ENCODE measurements around the gene TMEM98. TPM values are rescaled to one million over a fixed set of nuclear protein-coding genes. Genes with fewer than 3 reads are reported as not detected.

Gene TMEM98
- total RNA-seq, 4 donors from 2014 or later: 44.6 to 193 (median 80.3) TPM

DNA sequence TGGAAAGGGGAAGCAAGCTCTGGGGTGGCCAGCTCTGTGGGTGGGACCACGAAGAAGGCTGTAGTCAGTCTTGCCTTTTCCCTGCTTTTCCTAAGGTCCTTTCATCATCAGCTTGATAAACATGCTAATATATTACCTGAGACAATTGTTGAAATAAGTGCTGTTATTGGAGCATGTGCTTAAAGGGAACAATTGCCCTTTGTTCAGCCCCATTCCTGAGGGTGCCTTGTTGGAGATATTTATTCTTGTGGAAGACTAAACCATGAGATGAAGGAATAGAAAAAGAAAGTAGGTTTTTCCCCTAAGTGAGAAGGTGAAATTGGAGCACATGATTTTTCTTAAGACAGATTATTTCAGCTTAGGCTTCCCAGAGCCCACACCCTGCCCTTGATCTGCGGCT is 7.8 kb downstream of the TMEM98 start:
- DNase-seq (ENCODE audit: low spot score): no peak
- ATAC-seq (ENCODE audit: low FRiP score): no peak
- TF ChIP-seq, protein P1, sequence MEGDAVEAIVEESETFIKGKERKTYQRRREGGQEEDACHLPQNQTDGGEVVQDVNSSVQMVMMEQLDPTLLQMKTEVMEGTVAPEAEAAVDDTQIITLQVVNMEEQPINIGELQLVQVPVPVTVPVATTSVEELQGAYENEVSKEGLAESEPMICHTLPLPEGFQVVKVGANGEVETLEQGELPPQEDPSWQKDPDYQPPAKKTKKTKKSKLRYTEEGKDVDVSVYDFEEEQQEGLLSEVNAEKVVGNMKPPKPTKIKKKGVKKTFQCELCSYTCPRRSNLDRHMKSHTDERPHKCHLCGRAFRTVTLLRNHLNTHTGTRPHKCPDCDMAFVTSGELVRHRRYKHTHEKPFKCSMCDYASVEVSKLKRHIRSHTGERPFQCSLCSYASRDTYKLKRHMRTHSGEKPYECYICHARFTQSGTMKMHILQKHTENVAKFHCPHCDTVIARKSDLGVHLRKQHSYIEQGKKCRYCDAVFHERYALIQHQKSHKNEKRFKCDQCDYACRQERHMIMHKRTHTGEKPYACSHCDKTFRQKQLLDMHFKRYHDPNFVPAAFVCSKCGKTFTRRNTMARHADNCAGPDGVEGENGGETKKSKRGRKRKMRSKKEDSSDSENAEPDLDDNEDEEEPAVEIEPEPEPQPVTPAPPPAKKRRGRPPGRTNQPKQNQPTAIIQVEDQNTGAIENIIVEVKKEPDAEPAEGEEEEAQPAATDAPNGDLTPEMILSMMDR (IDR thresholded peaks at IDR 0.05): no peak

DNA sequence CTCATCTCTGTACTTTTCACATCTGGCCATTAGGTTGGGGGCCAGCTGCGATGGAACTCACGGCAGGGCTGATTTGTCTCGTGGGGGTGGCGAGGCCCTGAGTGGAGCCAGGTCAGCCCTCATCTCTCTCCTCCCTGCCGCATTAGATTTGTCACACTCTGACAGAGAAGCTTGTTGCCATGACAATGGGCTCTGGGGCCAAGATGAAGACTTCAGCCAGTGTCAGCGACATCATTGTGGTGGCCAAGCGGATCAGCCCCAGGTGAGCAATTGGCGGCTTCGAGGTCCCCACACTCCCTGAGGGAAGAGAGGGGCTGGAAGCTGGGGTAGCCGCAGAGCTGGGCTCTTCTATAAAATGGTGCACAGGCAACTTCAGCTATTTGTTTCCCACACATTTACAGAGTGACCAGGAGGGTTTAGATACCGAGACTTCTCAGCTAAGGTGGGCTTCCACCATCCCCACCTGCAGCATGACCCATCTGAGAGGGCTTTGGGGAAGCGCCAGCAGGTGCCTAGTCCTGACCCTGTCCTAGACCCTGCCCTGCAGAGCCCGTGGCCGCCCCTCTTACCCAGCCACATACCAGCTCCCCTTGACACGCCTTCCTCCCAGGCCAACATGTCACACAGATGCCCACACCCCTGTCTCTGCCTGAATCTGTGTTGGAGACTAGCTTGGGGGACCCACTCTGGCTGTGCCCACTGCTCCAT is 8.4 kb downstream of the TMEM98 start:
- DNase-seq (ENCODE audit: low spot score): no peak
- TF ChIP-seq, protein P1 (IDR thresholded peaks at IDR 0.05): no peak
- no peak for ATAC-seq (ENCODE audit: low FRiP score)

DNA sequence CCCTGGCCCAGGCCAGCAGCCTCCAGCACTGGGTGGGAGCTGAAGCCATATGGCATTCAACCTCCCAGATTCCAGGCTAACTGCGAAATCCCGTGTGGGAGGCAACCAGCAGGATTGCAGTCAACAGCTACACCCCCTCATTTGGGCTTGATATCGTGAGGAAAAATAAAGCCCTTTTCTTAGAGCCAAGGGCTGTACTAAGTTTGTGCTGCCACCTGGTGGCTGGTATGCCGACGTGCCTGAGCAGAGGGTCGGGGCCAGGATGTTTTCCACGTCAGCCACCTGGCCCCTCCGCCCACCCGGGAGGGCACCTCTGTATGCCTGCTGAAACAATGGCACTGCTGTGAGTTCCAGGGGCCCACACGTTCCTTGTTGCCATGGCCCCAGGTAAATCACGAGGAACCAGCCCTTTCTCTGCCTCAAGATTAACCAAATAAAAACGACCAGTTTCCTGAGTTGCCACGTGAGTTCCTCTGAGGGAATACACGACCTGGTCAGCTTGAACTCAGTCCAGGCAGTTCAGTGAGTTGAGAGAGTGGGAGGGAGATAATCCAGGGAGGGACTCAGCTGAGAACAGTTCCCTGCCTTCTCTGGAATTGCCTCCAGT is 9.0 kb downstream of the TMEM98 start:
- ATAC-seq (ENCODE audit: low FRiP score): peak; percentile 90
- peak; percentile 78 for DNase-seq (ENCODE audit: low spot score)

DNA sequence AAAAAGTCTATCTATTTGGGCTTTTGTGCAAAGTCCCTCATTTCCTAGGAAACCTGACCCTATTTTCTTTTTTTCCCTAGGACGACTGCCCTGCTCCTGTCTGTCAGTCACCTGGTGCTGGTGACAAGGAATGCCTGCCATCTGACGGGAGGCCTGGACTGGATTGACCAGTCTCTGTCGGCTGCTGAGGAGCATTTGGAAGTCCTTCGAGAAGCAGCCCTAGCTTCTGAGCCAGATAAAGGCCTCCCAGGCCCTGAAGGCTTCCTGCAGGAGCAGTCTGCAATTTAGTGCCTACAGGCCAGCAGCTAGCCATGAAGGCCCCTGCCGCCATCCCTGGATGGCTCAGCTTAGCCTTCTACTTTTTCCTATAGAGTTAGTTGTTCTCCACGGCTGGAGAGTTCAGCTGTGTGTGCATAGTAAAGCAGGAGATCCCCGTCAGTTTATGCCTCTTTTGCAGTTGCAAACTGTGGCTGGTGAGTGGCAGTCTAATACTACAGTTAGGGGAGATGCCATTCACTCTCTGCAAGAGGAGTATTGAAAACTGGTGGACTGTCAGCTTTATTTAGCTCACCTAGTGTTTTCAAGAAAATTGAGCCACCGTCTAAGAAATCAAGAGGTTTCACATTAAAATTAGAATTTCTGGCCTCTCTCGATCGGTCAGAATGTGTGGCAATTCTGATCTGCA is 12.9 kb downstream of the TMEM98 start:
- no peak for DNase-seq (ENCODE audit: low spot score)
- TF ChIP-seq, protein P1 (IDR thresholded peaks at IDR 0.05): no peak
- no peak for ATAC-seq (ENCODE audit: low FRiP score)

More for the DNA sequence above, 9.0 kb downstream of the TMEM98 start:
- TF ChIP-seq, protein P1 (IDR thresholded peaks at IDR 0.05): peak in 2 of 3 donors; percentile 37 to 59

DNA sequence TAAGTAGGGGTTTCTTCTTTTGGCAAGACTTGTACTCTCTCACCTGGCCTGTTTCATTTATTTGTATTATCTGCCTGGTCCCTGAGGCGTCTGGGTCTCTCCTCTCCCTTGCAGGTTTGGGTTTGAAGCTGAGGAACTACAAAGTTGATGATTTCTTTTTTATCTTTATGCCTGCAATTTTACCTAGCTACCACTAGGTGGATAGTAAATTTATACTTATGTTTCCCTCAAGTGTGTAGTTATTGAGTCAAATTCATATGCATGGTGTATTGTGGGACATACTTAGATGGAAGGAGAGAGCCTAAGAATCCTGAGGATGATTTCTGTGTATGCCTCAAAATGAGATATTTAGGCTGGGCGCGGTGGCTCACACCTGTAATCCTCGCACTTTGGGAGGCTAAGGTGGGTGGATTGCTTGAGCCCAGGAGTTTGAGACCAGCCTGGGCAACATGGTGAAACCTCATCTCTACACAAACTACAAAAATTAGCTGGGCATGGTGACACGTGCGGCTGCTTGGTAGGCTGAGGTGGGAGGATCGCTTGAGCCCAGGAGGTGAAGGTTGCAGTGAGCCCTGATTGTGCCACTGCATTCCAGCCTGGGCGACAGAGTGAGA is 13.6 kb downstream of the TMEM98 start:
- DNase-seq (ENCODE audit: low spot score) (no peak), ATAC-seq (ENCODE audit: low FRiP score) (no peak)
- TF ChIP-seq, protein P1 (IDR thresholded peaks at IDR 0.05): no peak

DNA sequence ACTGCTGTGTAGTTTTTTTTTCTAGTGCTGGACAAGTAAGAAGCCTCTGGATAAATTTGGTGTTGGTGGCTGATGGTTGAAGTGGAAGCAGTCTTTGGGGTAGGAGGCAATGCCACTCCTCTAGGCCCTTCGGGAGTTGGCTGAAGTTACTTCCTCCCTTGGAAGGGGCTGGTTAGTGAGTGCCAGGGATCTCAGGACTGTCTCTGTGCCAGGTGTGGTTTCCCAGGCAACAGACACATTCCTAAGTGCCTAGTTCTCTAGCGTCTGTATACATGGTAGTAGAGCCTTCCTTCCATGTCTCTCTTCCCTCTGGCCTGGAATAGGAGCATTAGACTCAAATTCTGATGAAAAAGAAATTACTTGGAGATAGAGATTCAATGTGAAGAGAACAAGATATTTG is 15.3 kb downstream of the TMEM98 start:
- TF ChIP-seq, protein P1 (IDR thresholded peaks at IDR 0.05): no peak
- DNase-seq (ENCODE audit: low spot score) (no peak), ATAC-seq (ENCODE audit: low FRiP score) (no peak)
